IMR-90 (cell line): Measurements from ENCODE around the gene SLC19A2.

ENCODE experiments used
- BHLHE40 ChIP-seq: fragments of 150-350 bp; IDR thresholded peaks from 2 replicates; pipeline ENCODE4 v1.6.1; 2016; ENCODE audit warnings: mild to moderate bottlenecking, low read depth, low read length
- CEBPB ChIP-seq: IDR thresholded peaks from 2 replicates; pipeline ENCODE4 v1.6.1; 2012; ENCODE audit warnings: low read depth, low read length, improper control_type of control experiment
- CHD1 ChIP-seq: IDR thresholded peaks from 2 replicates; pipeline ENCODE4 v1.6.1; 2012; ENCODE audit warnings: low read depth, low read length, improper control_type of control experiment
- MAFK ChIP-seq: IDR thresholded peaks from 2 replicates; pipeline ENCODE4 v1.6.1; 2012; ENCODE audit warnings: low read depth, low read length, improper control_type of control experiment
- MAZ ChIP-seq: IDR thresholded peaks from 2 replicates; pipeline ENCODE4 v1.6.1; 2012; ENCODE audit warnings: low read depth, mild to moderate bottlenecking, low read length, improper control_type of control experiment, moderate library complexity, borderline replicate concordance
- MXI1 ChIP-seq: IDR thresholded peaks from 2 replicates; pipeline ENCODE4 v1.6.1; 2012; ENCODE audit warnings: low read depth, mild to moderate bottlenecking, low read length, moderate library complexity, borderline replicate concordance
- NFE2L2 ChIP-seq: fragments of 150-350 bp; IDR thresholded peaks from 2 replicates; pipeline ENCODE4 v1.6.1; 2016; ENCODE audit warnings: low read depth, mild to moderate bottlenecking, low read length
- POLR2A ChIP-seq: IDR thresholded peaks from 2 replicates; pipeline ENCODE4 v1.6.1; 2012; ENCODE audit warnings: mild to moderate bottlenecking, low read depth, low read length
- RAD21 ChIP-seq: IDR thresholded peaks from 2 replicates; pipeline ENCODE4 v1.6.1; 2012; ENCODE audit warnings: low read length, improper control_type of control experiment
- TF ChIP-seq, protein P1 (sequence below): conservative IDR thresholded peaks from 2 replicates; pipeline ENCODE4 v1.5.1; 2012; ENCODE audit warnings: mild to moderate bottlenecking, low read depth, low read length, improper control_type of control experiment
- TF ChIP-seq, protein P2 (sequence below): fragments of 150-350 bp; IDR thresholded peaks from 2 replicates; pipeline ENCODE4 v1.6.1; 2017; ENCODE audit warnings: mild to moderate bottlenecking, antibody characterized with exemption, low read length, low read depth
- TF ChIP-seq, protein P3 (sequence below): fragments of 150-350 bp; IDR thresholded peaks from 2 replicates; pipeline ENCODE4 v1.6.1; 2016; ENCODE audit warnings: low read depth, mild to moderate bottlenecking, low read length, moderate library complexity, borderline replicate concordance

DNA sequence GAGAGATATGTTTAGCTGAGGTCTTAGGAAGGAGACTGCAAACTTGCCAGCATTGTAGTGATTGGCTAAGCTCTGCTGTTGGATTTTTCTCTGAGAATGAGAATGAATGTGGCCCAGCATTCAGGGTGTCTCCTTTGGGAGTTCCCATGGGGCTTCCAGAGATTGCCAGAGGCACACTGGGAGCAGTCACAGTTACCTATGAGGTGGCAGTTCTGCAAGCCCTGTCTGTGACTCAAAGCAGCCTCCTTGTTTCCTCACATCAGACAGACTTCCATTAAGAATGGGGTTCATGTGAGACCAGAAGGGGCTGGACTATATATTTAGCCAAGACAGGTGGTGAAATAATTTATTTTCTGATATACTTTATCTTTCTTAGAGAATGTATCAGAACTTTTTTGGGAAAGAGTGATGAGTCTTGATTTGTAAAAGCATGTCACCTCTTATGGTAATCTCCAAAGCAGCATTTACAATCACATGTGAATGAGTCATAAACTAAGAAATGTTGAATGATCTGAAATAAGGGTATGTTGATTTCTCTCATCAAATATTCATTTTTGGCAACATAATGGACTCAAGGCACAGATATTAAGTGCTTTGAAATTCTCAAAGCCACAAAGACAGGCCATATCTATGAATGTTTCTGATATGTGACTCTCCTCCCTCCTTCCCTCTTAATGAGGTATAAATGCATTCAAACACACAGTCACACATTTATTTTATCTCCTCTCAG, 9.5 kb upstream of the SLC19A2 start:
- TF ChIP-seq, protein P1, sequence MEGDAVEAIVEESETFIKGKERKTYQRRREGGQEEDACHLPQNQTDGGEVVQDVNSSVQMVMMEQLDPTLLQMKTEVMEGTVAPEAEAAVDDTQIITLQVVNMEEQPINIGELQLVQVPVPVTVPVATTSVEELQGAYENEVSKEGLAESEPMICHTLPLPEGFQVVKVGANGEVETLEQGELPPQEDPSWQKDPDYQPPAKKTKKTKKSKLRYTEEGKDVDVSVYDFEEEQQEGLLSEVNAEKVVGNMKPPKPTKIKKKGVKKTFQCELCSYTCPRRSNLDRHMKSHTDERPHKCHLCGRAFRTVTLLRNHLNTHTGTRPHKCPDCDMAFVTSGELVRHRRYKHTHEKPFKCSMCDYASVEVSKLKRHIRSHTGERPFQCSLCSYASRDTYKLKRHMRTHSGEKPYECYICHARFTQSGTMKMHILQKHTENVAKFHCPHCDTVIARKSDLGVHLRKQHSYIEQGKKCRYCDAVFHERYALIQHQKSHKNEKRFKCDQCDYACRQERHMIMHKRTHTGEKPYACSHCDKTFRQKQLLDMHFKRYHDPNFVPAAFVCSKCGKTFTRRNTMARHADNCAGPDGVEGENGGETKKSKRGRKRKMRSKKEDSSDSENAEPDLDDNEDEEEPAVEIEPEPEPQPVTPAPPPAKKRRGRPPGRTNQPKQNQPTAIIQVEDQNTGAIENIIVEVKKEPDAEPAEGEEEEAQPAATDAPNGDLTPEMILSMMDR = no peak
- TF ChIP-seq CHD1 (no peak), POLR2A (no peak), BHLHE40 (no peak), RAD21 (no peak), MXI1 (no peak), CEBPB (no peak), MAZ (no peak), MAFK (no peak), NFE2L2 (no peak)
- TF ChIP-seq, protein P2, sequence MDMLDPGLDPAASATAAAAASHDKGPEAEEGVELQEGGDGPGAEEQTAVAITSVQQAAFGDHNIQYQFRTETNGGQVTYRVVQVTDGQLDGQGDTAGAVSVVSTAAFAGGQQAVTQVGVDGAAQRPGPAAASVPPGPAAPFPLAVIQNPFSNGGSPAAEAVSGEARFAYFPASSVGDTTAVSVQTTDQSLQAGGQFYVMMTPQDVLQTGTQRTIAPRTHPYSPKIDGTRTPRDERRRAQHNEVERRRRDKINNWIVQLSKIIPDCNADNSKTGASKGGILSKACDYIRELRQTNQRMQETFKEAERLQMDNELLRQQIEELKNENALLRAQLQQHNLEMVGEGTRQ = no peak
- TF ChIP-seq, protein P3, sequence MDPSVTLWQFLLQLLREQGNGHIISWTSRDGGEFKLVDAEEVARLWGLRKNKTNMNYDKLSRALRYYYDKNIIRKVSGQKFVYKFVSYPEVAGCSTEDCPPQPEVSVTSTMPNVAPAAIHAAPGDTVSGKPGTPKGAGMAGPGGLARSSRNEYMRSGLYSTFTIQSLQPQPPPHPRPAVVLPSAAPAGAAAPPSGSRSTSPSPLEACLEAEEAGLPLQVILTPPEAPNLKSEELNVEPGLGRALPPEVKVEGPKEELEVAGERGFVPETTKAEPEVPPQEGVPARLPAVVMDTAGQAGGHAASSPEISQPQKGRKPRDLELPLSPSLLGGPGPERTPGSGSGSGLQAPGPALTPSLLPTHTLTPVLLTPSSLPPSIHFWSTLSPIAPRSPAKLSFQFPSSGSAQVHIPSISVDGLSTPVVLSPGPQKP = no peak
